Stimulated activated CD4-positive, alpha-beta T cell treated with anti-CD3 and anti-CD28 coated beads, TNF-alpha, amount 100 ng/mL, for 4 hours (primary cell): ENCODE data around the gene ACYP2.
"Not testable (repeated sequence)": the region's sequence is repeated elsewhere in the genome, so short reads cannot be mapped to it uniquely, and the experiment has no call there.

Experiments used
- DNase-seq, 3 experiments: peaks; one replicate each; pipeline ENCODE4 v3.0.0-alpha.2; 2020; ENCODE audit warnings: low read depth in 3 of 3

ACYP2 gene

DNA sequence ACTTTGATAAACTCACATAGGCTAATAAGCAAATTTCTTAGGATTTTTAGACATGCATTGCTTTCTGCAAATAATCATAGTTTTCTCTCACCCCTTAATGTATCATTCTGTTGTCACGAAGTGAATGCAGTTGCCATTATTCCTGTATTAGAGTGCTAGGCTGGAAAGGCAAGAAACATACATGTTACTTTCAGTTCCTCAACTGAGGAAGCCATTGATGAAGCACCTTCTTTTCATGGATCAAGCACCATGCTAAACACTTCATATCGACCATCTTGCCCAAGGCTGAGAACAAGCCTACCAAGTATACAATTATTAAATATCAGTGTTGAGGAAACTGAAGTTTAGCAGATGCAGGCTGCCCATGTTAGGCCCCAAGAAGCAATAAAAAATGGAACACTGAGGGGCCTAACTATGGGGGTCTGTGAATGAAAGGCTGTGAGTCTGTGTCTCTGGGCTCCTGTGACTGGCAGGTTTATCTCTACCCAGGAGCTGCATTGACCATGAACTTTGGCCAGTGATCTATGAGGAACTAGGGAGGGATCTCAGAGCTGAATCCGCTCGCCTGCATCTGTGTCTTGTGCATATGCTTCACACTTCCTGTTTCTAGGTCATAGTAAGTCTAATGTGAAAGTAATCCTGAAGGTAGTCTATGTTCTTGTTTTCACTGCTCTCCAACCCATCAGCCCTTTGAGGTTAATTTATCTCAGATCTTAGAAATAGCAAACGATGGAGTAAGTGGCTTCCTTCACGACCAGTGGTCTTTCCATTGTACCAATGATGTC is 156.6 kb downstream of the ACYP2 start:
- no peak for DNase-seq

DNA sequence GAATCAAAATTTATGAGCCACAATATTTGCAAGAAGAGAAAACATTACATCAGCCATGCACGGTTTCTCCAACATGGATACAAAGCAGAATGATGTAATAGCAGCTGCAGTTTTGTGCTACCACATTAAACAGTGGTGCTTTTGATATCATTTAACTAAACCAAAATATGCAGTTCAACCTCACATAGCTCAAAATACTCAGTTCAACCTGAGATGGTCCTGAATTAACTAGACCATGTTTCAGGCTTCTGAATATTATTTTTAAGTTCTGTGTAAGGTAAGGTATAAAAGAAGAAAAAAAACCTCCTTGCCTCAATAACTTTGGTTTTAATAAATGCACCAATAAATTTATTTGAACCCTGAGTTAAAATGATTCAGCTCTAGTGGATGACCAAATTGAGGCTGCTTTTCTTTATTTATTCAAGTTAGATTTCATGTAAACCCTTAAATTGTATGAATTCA is 159.4 kb downstream of the ACYP2 start:
- DNase-seq = no peak

DNA sequence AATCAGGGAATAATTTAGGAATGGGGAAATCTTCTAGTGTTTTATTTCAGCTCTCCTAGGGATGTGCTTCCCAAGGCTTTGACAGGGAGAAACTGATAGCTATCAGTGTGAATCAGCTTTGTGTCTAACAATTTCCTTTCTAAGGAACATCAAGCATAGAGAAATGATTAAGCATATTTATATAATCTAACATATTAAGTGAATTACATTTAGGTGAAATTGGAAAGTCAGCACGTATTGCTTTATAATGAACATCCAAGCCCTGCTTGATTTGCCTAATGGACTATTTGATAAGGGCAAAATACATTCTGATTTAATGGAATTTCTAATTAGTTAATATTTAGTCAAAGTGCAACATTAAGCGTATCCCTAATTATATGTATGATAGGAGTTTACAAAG is 160.1 kb downstream of the ACYP2 start:
- DNase-seq = no peak

DNA sequence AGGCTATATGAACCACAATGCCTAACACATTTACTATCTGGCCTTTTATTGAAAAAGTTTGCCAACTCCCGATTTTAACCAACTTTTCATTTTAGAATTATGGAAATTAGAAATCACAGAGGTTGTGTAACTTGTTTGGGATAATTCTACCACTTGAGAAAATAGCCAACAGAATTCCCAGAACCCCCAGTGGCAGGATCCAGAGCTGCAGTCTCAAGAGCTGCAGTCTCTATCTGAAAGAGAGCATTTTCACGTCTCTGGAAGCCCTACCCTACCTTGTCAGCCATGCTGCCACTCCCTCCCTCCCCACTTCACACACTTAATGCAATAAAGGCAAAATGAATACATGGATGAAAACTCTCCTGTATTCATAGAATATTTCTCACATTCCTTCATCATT is 164.0 kb downstream of the ACYP2 start:
- DNase-seq = no peak

DNA sequence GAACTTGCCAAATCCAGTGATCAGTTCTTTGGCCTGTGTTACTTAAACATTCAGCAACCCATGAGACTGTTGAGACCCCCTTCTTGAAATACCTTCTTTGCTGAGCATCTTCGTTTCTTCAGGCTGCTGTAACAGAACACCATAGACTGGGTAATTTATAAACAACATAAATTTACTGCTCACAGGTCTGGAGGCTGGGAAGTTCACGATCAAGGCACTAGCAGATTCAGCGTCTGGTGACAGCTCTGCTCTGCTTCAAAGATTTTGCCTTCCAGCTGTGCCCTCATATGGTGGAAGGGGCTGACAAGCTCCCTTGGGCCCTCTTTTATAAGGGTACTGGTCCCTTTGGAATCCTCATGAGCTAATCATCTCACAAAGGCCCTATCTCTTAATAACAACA is 169.4 kb downstream of the ACYP2 start:
- no peak for DNase-seq

DNA sequence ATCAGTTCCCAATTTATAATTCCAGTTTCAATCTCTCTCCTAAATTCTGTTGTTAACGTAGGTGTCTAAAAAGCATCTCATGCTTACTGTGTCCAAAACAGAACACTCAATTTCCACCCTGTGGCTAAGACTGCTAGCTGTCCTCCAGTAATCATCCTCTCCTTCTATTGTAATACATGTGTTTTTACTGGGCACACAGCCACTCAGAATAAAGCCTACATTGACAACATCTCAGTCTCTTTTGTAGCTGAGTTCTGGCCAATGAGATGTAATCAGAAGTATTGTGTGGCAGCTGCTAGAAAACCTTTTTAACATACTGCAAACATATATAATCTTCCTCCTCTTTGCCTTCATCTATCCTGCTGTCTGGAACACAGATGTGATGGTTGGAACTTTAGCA is 170.0 kb downstream of the ACYP2 start:
- no peak for DNase-seq

DNA sequence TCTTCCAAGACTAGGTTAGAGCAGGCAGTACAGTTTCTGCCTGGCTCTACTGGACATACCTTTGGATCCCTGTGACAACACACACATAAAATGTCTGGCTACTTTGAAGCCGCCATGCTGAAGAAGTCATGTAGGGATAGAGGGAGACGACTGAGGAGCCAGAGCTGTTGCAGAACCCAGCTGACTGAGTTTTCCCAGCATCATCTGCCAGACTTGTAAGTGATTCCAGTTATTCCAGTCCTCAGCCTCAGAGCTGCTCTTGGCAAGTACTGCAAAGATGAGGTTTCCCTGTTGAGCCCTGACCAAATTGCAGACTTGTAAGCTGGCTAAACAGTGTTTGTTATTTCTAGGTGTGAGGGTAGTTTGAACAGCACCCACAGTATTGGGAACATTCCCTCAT is 172.1 kb downstream of the ACYP2 start:
- DNase-seq = no peak

DNA sequence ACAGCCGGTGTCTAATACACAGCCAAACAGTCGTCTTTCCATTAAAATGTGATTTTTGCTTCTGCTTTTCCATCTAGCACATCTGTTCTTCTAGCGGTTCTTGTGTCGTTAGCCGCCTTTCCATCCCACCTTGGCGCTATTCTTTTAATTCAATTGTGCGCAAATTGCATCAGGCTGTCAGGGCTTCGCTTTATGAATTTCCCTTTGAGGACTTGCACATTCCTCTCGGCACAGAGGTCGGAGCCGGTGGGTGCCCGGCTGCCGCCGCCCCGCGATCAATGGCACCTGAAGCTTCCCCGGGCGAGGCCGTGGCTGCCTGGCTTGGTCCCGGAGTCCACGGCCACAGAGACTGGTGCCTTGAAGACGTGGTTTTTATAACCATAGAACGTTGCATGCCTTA is 174.5 kb downstream of the ACYP2 start:
- DNase-seq = no peak

DNA sequence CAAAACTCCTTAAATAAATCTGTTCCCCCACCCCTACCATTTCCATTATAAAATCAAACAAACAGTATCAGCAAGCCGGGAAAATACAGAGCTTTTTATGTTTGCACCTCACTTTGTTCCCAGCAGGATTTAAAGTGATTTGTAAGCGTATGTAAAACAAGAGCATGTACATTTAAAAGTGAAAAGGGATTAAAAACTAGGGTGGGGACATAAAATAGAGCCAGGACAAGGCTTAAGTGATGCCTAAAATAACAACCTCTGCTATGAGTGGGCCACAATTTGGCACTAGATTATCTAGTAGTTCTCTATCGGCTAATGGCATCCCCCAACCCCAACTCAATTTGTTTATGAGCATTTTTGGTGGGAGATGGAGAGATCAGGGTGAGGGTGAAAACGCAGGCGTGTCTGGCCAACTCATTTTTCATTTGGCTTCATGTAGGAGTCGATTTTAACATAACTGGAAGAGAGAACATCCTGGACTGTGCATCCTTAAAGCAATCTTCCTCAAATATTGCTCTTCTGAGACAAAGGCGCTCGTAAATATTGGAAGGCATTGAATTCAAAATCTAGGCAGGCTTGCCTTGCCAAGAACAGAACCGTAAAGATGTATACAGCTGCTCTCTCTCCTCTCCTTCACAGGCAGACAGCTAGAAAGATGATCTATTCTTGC is 175.1 kb downstream of the ACYP2 start:
- no peak for DNase-seq

DNA sequence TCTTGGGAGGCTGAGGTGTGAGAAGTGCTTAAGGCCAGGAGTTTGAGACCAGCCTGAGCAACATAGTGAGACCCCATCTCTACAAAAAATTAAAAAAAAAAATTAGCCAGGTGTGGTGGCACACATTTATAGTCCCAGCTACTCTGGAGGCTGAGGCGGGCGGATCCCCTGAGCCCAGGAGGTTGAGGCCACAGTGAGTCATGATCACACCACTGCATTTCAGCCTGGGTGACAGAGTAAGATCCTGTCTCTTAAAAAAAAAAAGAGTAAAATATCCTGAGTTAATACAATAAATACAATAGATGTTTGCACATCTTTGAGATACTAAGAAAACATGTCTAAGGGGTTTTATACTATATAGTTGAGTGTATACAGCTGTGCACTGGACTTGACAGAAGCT is 179.2 kb downstream of the ACYP2 start:
- DNase-seq = not testable (repeated sequence)

DNA sequence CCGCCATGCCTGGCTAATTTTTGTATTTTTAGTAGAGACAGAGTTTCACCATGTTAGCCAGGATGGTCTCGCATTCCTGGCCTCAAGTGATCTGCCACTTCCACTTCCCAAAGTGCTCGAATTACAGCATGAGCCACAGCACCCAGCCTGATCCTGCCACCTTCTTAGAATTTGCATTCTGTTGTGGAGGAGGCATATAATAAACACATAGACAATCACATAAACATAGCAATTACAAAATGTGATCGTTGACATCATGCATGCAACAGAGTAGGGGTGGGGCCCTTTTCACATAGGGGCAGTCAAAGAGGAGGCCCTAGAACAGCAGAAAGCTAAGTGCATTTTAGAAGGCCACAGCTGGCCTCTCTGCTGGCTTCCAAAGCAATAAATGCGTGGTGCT is 180.5 kb downstream of the ACYP2 start:
- no peak for DNase-seq

DNA sequence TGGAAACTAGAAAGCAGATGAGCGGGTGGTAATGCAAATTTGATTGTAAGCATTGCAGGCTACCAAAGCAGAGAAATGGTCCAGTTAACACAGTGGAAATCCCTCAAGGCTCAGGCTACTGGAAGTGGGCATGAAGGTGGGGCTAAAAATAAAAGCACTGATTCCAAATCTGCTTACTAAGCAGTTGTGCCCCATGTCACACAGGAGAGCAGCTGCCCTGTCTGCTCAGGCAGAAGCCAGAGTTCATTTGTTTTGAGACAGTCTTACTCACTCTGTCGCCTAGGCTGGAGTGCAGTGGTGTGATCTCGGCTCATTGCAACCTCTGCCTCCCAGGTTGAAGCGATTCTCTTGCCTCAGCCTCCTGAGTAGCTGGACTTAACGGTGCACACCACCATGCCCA is 183.1 kb downstream of the ACYP2 start:
- no peak for DNase-seq

DNA sequence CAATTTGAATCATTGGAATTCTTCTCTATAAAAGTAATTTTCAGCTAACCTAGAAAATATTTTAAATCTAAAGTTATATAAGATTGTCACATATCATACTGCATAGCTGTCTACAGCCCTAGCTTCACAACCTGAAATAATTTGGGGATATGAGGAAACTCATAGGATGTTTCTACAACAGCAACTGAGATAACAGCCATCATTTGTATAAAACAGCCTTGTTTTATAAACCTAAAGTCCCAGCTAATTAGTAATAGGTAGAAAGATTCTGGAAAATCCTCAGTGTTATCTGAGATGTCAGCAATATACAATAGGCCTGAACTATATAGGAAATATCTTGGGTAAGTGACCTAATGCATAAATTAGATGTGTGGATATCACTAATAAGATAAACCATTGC is 188.2 kb downstream of the ACYP2 start:
- no peak for DNase-seq

DNA sequence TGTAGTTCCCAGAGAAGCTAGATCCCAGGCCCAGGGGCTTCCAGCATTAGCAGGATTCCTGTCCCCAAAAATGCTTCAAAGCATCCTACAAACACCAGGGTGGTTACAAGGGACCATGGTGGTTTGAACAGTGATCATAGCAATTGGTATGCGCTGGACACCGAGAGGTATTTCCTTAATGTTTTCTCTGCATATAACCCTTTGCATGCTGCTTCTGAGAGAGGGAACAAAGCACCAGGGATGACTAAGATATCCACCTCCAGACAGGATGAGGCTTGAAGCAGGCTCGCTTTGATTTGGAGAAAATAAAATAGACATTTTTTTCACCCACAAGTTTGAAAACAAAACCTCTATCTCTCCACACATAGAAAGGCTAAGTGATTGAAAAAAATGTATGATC is 191.1 kb downstream of the ACYP2 start:
- DNase-seq = no peak

DNA sequence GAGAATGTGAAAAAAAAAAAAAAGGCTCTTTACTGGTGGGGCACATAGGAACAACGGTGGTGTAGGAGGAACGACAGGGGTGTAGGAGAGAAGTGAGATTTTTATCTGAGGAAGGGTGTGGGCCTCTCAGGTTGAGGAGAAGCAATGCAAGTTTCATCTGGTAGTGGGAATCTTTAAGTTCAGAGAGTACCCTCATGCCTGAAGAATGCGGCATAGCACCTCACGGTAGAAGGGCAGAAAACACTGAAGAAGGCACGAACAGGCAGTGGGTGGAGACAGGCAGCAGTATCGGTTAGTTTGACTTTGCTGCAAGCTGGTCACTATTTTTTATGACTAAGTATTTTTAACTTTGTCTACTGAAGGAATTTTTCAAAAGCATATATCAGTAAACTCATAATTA is 192.8 kb downstream of the ACYP2 start:
- DNase-seq = no peak

DNA sequence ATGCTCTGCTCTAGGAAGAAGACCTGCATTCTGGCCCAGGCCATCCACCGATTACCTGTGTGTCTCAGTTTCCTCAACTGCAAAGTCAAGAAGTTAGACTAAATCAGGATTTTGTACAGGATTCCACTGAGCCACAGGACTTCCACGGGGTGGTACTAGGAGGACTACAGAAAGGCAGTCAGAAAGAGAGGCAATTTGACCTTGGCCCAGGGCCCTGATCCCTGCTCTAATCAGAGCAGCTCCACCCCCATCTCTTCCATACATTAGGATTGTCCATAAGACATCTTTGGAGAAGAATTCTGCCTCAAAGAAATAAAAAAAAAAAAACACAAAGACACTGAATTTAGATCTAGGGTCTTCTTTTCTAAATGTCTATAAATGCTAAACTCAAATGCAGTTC is 193.4 kb downstream of the ACYP2 start:
- no peak for DNase-seq

DNA sequence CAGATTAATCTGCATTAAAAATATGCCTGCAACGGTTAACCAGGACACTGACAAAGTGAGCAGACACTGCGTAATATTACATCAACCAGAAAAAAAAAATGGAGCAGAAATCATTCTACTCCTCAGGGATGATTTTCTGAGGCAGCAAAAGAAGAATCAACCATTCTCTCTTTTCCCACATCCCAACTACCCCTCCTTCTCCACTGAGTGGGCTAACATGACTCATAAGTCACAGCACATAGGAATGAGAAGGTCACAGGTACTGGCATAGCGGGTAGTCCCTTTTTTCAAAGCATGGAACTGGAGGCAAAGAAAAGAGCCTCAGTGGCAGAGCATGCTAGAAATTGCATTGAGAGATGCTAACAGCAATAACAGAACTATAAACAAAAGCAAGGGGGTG is 194.9 kb downstream of the ACYP2 start:
- DNase-seq = no peak

DNA sequence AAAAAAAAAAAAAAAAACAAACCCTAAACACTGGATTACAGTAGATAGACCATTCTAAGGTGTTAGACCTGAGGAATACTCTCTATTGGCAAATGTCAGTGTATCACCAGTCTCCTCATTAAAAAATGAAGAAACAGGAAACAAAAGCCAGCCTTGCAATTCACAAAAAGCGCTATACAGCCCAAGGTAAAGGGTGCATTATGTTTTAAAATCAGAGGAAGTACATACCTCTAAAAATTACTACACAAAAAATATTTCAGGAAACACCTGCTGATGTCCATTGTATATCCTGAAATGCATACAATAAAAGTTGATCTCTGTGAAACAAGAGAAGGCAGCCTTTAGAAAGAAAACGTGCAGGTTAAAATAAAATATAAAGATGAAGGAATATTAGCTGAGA is 195.5 kb downstream of the ACYP2 start:
- DNase-seq = no peak

DNA sequence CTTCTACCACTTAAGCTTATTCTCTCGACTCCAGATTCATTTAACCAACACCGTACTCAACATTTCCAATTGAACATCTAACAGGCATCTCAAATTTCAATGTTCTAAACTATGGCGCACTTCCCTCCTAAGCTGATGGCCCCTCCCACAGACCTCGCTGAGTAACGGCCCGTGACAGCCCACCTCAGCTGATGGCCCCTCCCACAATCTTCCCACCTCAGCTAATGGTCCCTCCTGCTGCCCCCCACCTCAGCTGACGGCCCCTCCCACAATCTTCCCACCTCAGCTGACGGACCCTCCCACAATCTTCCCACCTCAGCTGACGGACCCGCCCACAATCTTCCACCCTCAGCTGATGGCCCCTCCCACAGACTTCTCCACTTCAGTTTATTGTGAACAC is 197.7 kb downstream of the ACYP2 start:
- DNase-seq = no peak

DNA sequence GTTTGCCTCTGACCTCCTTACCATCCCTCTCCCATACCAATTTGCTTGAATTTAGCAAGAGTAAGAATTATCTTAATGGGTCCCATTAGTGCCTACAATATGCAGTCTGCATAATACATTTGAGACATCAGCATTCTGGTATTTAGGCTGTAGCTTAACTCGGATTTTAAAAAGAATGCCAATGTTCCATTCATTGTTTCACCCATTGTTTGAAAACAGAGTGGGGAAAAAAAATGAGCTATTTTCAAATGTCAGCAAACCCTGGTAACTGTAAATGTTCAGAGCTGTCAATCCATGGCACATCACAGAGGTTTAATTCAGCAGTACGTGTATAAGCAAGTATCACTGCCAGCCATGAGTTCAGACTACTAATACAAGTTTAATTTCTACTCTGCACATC is 202.6 kb downstream of the ACYP2 start:
- no peak for DNase-seq

DNA sequence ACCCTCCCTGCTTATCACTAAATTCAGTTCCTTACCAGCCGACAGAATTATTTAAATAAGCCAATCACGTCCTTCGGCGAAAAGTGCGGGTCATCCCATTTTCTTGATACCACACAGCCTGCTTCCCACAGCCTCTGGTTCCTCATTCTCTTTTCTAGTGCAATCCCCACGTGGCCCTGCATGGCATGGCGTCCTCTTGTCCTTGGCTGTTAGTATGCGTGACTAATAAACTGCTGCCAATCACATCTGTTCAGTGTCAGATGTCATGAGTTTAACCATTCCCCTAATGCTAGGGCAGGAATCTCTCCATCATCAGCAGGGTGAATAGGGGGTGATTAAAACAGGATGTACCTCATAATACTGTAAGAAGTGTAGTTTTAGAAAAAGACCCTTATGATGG is 203.4 kb downstream of the ACYP2 start:
- DNase-seq = no peak

DNA sequence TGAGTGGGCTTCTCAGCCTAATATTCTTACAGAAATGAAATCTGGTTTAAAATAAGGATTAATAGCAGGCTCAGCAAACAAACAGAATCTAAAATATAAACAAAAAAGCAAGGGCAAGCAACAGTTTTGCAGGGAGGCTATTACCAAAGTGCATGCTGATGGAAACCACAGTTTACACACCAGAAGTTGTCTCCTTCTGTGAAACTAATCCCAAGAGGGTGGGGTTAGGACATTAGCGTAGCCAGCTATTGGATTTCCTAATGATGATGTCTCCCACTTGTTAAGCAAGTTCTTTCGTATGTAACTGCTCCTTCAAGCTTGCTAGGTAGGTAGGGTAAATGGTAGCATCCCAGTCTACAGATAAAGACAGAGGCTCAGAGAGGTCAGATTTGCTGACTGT is 205.6 kb downstream of the ACYP2 start:
- DNase-seq = no peak

DNA sequence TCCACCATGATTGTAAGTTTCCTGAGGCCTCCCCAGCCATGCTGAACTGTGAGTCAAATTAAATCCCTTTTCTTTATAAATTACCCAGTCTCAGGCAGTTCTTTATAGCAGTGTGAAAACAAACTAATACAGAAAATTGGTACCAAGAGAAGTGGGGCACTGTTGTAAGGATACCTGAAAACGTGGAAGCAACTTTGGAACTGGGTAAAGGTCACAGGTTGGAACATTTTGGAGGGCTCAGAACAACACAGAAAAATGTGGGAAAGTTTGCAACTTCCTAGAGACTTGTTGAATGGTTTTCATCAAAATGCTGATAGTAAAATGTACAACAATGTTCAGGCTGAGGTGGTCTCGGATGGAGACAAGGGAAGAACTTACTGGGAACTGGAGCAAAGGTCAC is 209.1 kb downstream of the ACYP2 start:
- not testable (repeated sequence) for DNase-seq

DNA sequence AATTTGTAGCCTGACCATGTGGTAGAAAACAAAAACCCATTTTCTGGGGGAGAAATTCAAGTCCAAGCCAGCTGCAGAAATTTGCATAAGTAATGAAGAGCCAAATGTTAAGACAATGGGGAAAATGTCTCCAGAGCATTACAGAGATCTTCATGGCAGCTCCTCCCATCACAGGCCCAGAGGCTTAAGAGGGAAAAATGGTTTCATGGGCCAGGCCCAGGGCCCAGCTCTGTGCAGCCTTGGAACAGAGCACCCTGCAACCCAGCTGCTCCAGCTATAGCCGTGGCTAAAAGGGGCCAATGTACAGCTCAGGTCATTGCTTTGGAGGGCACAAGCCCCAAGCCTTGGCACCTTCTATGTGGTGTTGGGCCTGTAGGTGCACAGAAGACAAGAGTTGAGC is 209.7 kb downstream of the ACYP2 start:
- no peak for DNase-seq
